Urinary bladder (tissue), 4 donors: ENCODE results near the gene ARVCF. TPM values are rescaled to one million over a fixed set of nuclear protein-coding genes. Genes with fewer than 3 reads are reported as not detected.

Experiments
- DNase-seq: peaks from one replicate; pipeline ENCODE4 v3.0.0-alpha.2; 2015; ENCODE audit errors: extremely low spot score
- H3K27ac ChIP-seq: one replicate; pipeline ENCODE4 v1.5.1; 2013; ENCODE audit warnings: low read depth, mild to moderate bottlenecking, moderate library complexity
- H3K36me3 ChIP-seq: one replicate; pipeline ENCODE4 v1.6.1; 2013; ENCODE audit warnings: mild to moderate bottlenecking, moderate library complexity; ENCODE audit not compliant: insufficient read depth
- H3K4me1 ChIP-seq: one replicate; pipeline ENCODE4 v1.6.1; 2013; ENCODE audit warnings: mild to moderate bottlenecking, moderate library complexity; ENCODE audit not compliant: insufficient read depth
- H3K4me3 ChIP-seq: one replicate; pipeline ENCODE4 v1.5.1; 2013; ENCODE audit warnings: low read depth, low read length
- WGBS: extraction: QIAGEN DNeasy Blood & Tissue Kit; methylation state at CpG from one replicate; pipeline ENCODE4 v1.1.7; 2013; 5-methylcytosine and 5-hydroxymethylcytosine counted together
- polyA plus RNA-seq: library from polyadenylated mRNA; stranded (reverse); fragments of 200-250 nt; gene quantifications from one replicate; pipeline ENCODE4 v1.2.3, GENCODE V29; 2013
- total RNA-seq: library from RNA; depleted of rRNA; stranded (reverse); fragments of >200 nt; gene quantifications from one replicate; pipeline ENCODE4 v1.2.3, GENCODE V29; 2014
- donor health status: healthy with polysubstance abuse.
- donor health status: healthy.

Gene ARVCF
- total and polyA plus RNA-seq, 2 donors, result 15.4 to 16.0 TPM

- no peaks in the 10 kb centered on the region for H3K36me3 ChIP-seq
- no peak overlapping the region for H3K4me3 ChIP-seq
- no peak for DNase-seq
- 73% methylated on average over 19 of the region's 19 CpGs for WGBS
- H3K4me1 ChIP-seq, result no peaks in the 10 kb centered on the region
- H3K27ac ChIP-seq, result no peak overlapping the region
These were observed 58.3 kb downstream of the ARVCF start for GRCh38 chr22:19958083-19959042.

- Histone ChIP-seq H3K4me1 (no peaks in the 10 kb centered on the region), H3K27ac (no peak overlapping the region), H3K4me3 (no peak overlapping the region), H3K36me3 (no peaks in the 10 kb centered on the region)
- 91% methylated on average over 9 of the region's 9 CpGs for WGBS
- DNase-seq, result no peak
These were observed 59.2 kb downstream of the ARVCF start for GRCh38 chr22:19957445-19957844.

GRCh38 chr22:19955241-19956128 lies 61.1 kb downstream of the ARVCF start:
- DNase-seq, result no peak
- WGBS, result 67% methylated on average over 19 of the region's 19 CpGs
- H3K27ac ChIP-seq, result no peak overlapping the region
- H3K4me1 ChIP-seq, result no peaks in the 10 kb centered on the region
- no peaks in the 10 kb centered on the region for H3K36me3 ChIP-seq
- no peak overlapping the region for H3K4me3 ChIP-seq

- no peak overlapping the region for H3K27ac ChIP-seq
- WGBS, result 90% methylated on average over 13 of the region's 13 CpGs
- no peaks in the 10 kb centered on the region for H3K4me1 ChIP-seq
- DNase-seq, result no peak
- no peaks in the 10 kb centered on the region for H3K36me3 ChIP-seq
- no peak overlapping the region for H3K4me3 ChIP-seq
These were observed 65.3 kb downstream of the ARVCF start for GRCh38 chr22:19951346-19951745.

GRCh38 chr22:19948057-19948760 lies 68.4 kb downstream of the ARVCF start:
- 80% methylated on average over 9 of the region's 9 CpGs for WGBS
- DNase-seq, result no peak
- Histone ChIP-seq H3K36me3 (no peaks in the 10 kb centered on the region), H3K4me1 (no peaks in the 10 kb centered on the region), H3K27ac (no peak overlapping the region), H3K4me3 (no peak overlapping the region)

GRCh38 chr22:19943082-19944026 lies 73.3 kb downstream of the ARVCF start:
- peaks cover 3% of the 10 kb centered on the region for H3K4me1 ChIP-seq
- DNase-seq, result no peak
- H3K4me3 ChIP-seq, result no peak overlapping the region
- peak overlapping the region; percentile 89 for H3K27ac ChIP-seq
- 38% methylated on average over 11 of the region's 11 CpGs for WGBS
- H3K36me3 ChIP-seq, result no peaks in the 10 kb centered on the region

GRCh38 chr22:19942157-19943081 lies 74.2 kb downstream of the ARVCF start:
- peak overlapping the region; percentile 86 for H3K4me3 ChIP-seq
- peak overlapping the region; percentile 89 for H3K27ac ChIP-seq
- no peak for DNase-seq
- H3K4me1 ChIP-seq, result peaks cover 3% of the 10 kb centered on the region
- H3K36me3 ChIP-seq, result no peaks in the 10 kb centered on the region
- WGBS, result 3% methylated on average over 8 of the region's 8 CpGs

- H3K4me3 ChIP-seq, result peak within 1 kb of the TSS; percentile 86
- no peak for DNase-seq
- H3K27ac ChIP-seq, result peak within 1 kb of the TSS; percentile 89
- under 1% methylated on average over 63 of the region's 63 CpGs for WGBS
- H3K4me1 ChIP-seq, result peaks cover 3% of the 10 kb centered on the region
- no peaks in the 10 kb centered on the region for H3K36me3 ChIP-seq
These were observed 75.1 kb downstream of the ARVCF start, which contains the start of the genes COMT and TXNRD2 for GRCh38 chr22:19941365-19942082. Gene COMT, plus strand, starts transcription at chr22:19941772. Its CDS starts 20,755 bp downstream, at chr22:19962527. Gene TXNRD2, minus strand, starts transcription at chr22:19941818. Its CDS starts 15 bp downstream, at chr22:19941803.

GRCh38 chr22:19940536-19941364 lies 75.9 kb downstream of the ARVCF start:
- WGBS, result 71% methylated on average over 21 of the region's 21 CpGs

GRCh38 chr22:19937616-19938473 lies 78.8 kb downstream of the ARVCF start:
- H3K4me1 ChIP-seq, result peaks cover 3% of the 10 kb centered on the region
- DNase-seq, result no peak
- H3K27ac ChIP-seq, result no peak overlapping the region
- 71% methylated on average over 16 of the region's 16 CpGs for whole genome bisulfite sequencing
- no peaks in the 10 kb centered on the region for H3K36me3 ChIP-seq
- no peak overlapping the region for H3K4me3 ChIP-seq

More at GRCh38 chr22:19940536-19941364, 75.9 kb downstream of the ARVCF start:
- Histone ChIP-seq H3K36me3 (no peaks in the 10 kb centered on the region), H3K4me1 (peaks cover 3% of the 10 kb centered on the region), H3K4me3 (peak overlapping the region; percentile 86), H3K27ac (no peak overlapping the region)
- DNase-seq, result no peak
